ENCODE data around the gene NODAL. TPM values are rescaled to one million over a fixed set of nuclear protein-coding genes. Genes with fewer than 3 reads are reported as not detected.

The NODAL gene
- total and polyA plus RNA-seq, 2 donors from 2014 or later = not detected

GRCh38 chr10:70435241-70436085, 6.0 kb downstream of the NODAL start:
- H3K27ac ChIP-seq (ENCODE audit: low read depth in 2 of 2, low read length in 2 of 2) = no peak overlapping the region
- no peaks in the 10 kb centered on the region for H3K36me3 ChIP-seq (ENCODE audit: control insufficient read depth in 2 of 3, insufficient read depth in 3 of 3, low read length in 3 of 3)
- no peak overlapping the region for H3K4me3 ChIP-seq (ENCODE audit: low read length in 3 of 3)
- FAIRE-seq = no peak
- H3K9me3 ChIP-seq (ENCODE audit: control insufficient read depth in 2 of 3, insufficient read depth in 1 of 3, low read length in 3 of 3) = no peaks in the 10 kb centered on the region
- H3K27me3 ChIP-seq (ENCODE audit: control insufficient read depth, insufficient read depth, low read length) = peaks cover 3% of the 10 kb centered on the region
- DNase-seq = no peak
- no peak for TF ChIP-seq CTCF (IDR thresholded peaks at IDR 0.05; ENCODE audit: borderline replicate concordance, extremely low read depth, insufficient read depth)
- intact Hi-C loops (cut with DNase I) = no loop called here
- H3K9ac ChIP-seq (ENCODE audit: low read length in 3 of 3) = no peak overlapping the region
- H3K4me1 ChIP-seq (ENCODE audit: control insufficient read depth in 2 of 3, insufficient read depth in 2 of 3, low read depth in 1 of 3, low read length in 3 of 3) = peaks cover 0 to 10% (median 4%) of the 10 kb centered on the region in 3 donors

GRCh38 chr10:70433581-70434280, 7.8 kb downstream of the NODAL start:
- no peak overlapping the region for H3K4me3 ChIP-seq (ENCODE audit: low read length in 3 of 3)
- DNase-seq (no peak), FAIRE-seq (no peak)
- no peak overlapping the region for H3K27ac ChIP-seq (ENCODE audit: low read depth in 2 of 2, low read length in 2 of 2)
- H3K36me3 ChIP-seq (ENCODE audit: control insufficient read depth in 2 of 3, insufficient read depth in 3 of 3, low read length in 3 of 3) = peaks cover 0 to 6% (median 0%) of the 10 kb centered on the region in 3 donors
- no peaks in the 10 kb centered on the region for H3K27me3 ChIP-seq (ENCODE audit: control insufficient read depth, insufficient read depth, low read length)
- TF ChIP-seq CTCF (IDR thresholded peaks at IDR 0.05; ENCODE audit: borderline replicate concordance, extremely low read depth, insufficient read depth) = no peak
- peaks cover 3 to 14% (median 4%) of the 10 kb centered on the region in 3 donors for H3K4me1 ChIP-seq (ENCODE audit: control insufficient read depth in 2 of 3, insufficient read depth in 2 of 3, low read depth in 1 of 3, low read length in 3 of 3)
- no peaks in the 10 kb centered on the region for H3K9me3 ChIP-seq (ENCODE audit: control insufficient read depth in 2 of 3, insufficient read depth in 1 of 3, low read length in 3 of 3)
- no peak overlapping the region for H3K9ac ChIP-seq (ENCODE audit: low read length in 3 of 3)
- intact Hi-C loops (cut with DNase I) = no loop called here

- DNase-seq (no peak), FAIRE-seq (no peak)
- no peaks in the 10 kb centered on the region for H3K27me3 ChIP-seq (ENCODE audit: control insufficient read depth, insufficient read depth, low read length)
- H3K27ac ChIP-seq (ENCODE audit: low read depth in 2 of 2, low read length in 2 of 2) = no peak overlapping the region
- intact Hi-C loops (cut with DNase I) = no loop called here
- peaks cover 0 to 14% (median 2%) of the 10 kb centered on the region in 3 donors for H3K36me3 ChIP-seq (ENCODE audit: control insufficient read depth in 2 of 3, insufficient read depth in 3 of 3, low read length in 3 of 3)
- no peak overlapping the region for H3K9ac ChIP-seq (ENCODE audit: low read length in 3 of 3)
- H3K4me3 ChIP-seq (ENCODE audit: low read length in 3 of 3) = no peak overlapping the region
- no peaks in the 10 kb centered on the region for H3K9me3 ChIP-seq (ENCODE audit: control insufficient read depth in 2 of 3, insufficient read depth in 1 of 3, low read length in 3 of 3)
- peaks cover 3 to 14% (median 4%) of the 10 kb centered on the region in 3 donors for H3K4me1 ChIP-seq (ENCODE audit: control insufficient read depth in 2 of 3, insufficient read depth in 2 of 3, low read depth in 1 of 3, low read length in 3 of 3)
- TF ChIP-seq CTCF (IDR thresholded peaks at IDR 0.05; ENCODE audit: borderline replicate concordance, extremely low read depth, insufficient read depth) = no peak
Observed at GRCh38 chr10:70432561-70433263, 8.8 kb downstream of the NODAL start.
